HepG2 (cell line): ENCODE measurements around the gene OSBPL2. TPM values are rescaled to one million over a fixed set of nuclear protein-coding genes. Genes with fewer than 3 reads are reported as not detected.

Source experiments
- ATF5 ChIP-seq: sonication (generic); formaldehyde crosslinking; IDR thresholded peaks from 2 replicates; pipeline ENCODE4 v1.4.0; 2020; ENCODE audit warnings: mild to moderate bottlenecking, low read depth, missing genetic modification reagents
- BCL3 ChIP-seq: sonication (generic); formaldehyde crosslinking; IDR thresholded peaks from 2 replicates; pipeline ENCODE4 v1.5.1; 2020; ENCODE audit warnings: mild to moderate bottlenecking, missing genetic modification reagents, moderate library complexity
- HINFP ChIP-seq: sonication (generic); formaldehyde crosslinking; IDR thresholded peaks from 2 replicates; pipeline ENCODE4 v1.4.0; 2020; ENCODE audit warnings: low read depth, mild to moderate bottlenecking, missing genetic modification reagents
- HOXA5 ChIP-seq: sonication (generic); formaldehyde crosslinking; IDR thresholded peaks from 2 replicates; pipeline ENCODE4 v1.4.0; 2020; ENCODE audit warnings: missing genetic modification reagents
- KDM2A ChIP-seq: sonication (generic); formaldehyde crosslinking; IDR thresholded peaks from 2 replicates; pipeline ENCODE4 v1.4.0; 2020; ENCODE audit warnings: low read depth, missing genetic modification reagents, borderline replicate concordance
- KDM3A ChIP-seq: IDR thresholded peaks from 2 replicates; pipeline ENCODE4 v1.6.1; 2018; ENCODE audit warnings: low read depth, missing compliant biosample characterization
- MAZ ChIP-seq, 2 experiments: sonication (generic) in 1 of 2; formaldehyde crosslinking in 1 of 2; IDR thresholded peaks; 2 replicates each; pipeline versions ENCODE4 v1.5.0 to v1.6.1; 2012 to 2020; ENCODE audit warnings: low read depth in 2 of 2, mild to moderate bottlenecking in 2 of 2, borderline replicate concordance in 1 of 2, improper control_type of control experiment in 1 of 2, low read length in 1 of 2, missing genetic modification reagents in 1 of 2, moderate library complexity in 1 of 2
- PBX3 ChIP-seq: sonication (generic); formaldehyde crosslinking; IDR thresholded peaks from 2 replicates; pipeline ENCODE4 v1.8.1; 2023; ENCODE audit warnings: missing genetic modification reagents, inconsistent platforms, borderline replicate concordance
- POLR2A ChIP-seq, 2 experiments: IDR thresholded peaks; 2 replicates each; pipeline ENCODE4 v1.6.1; 2011; ENCODE audit warnings: low read depth in 2 of 2, low read length in 2 of 2, mild to moderate bottlenecking in 1 of 2, moderate library complexity in 1 of 2; ENCODE audit not compliant: insufficient read depth in 1 of 2
- SIX4 ChIP-seq: sonication (generic); formaldehyde crosslinking; IDR thresholded peaks from 2 replicates; pipeline ENCODE4 v1.4.0; 2020; ENCODE audit warnings: missing genetic modification reagents
- SOX6 ChIP-seq, 2 experiments: fragments of 450-650 bp in 1 of 2; sonication (generic) in 1 of 2; formaldehyde crosslinking in 1 of 2; IDR thresholded peaks; 2 replicates each; pipeline versions ENCODE4 v1.4.0 to v1.6.1; 2017 to 2020; ENCODE audit warnings: antibody characterized with exemption in 1 of 2, mild to moderate bottlenecking in 1 of 2, missing genetic modification reagents in 1 of 2
- TBL1XR1 ChIP-seq: fragments of 150-350 bp; IDR thresholded peaks from 2 replicates; pipeline ENCODE4 v1.6.1; 2014; ENCODE audit warnings: borderline replicate concordance, low read length; ENCODE audit not compliant: partially characterized antibody
- USF2 ChIP-seq, 2 experiments: sonication (generic) in 1 of 2; formaldehyde crosslinking in 1 of 2; IDR thresholded peaks; 2 replicates each; pipeline versions ENCODE4 v1.5.1 to v1.6.1; 2011 to 2020; ENCODE audit warnings: borderline replicate concordance in 1 of 2, low read depth in 1 of 2, low read length in 1 of 2, mild to moderate bottlenecking in 1 of 2, missing genetic modification reagents in 1 of 2, moderate library complexity in 1 of 2
- ZNF512B ChIP-seq: sonication (generic); formaldehyde crosslinking; IDR thresholded peaks from 2 replicates; pipeline ENCODE4 v1.5.1; 2020; ENCODE audit warnings: missing genetic modification reagents, mild to moderate bottlenecking, borderline replicate concordance
- ZNF792 ChIP-seq: IDR thresholded peaks from 2 replicates; pipeline ENCODE4 v1.6.1; 2016
- polyA plus RNA-seq, 8 experiments: library from polyadenylated mRNA; depleted of rRNA in 3 of 8; stranded (reverse) in 7 of 8; unstranded in 1 of 8; fragments of >200 nt; fragmentation: Illumina TruSeq in 4 of 8; extraction: Trizol in 4 of 8; gene quantifications; 2 replicates each; pipeline versions ENCODE4 v1.2.1 to v1.2.3, GENCODE V29; 2011 to 2016; ENCODE audit warnings: low read depth in 4 of 8, missing spikeins in 1 of 8, mixed read lengths in 1 of 8; ENCODE audit not compliant: insufficient read depth in 1 of 8
- total RNA-seq, 5 experiments: library from RNA; depleted of rRNA; stranded (reverse); fragments of >200 nt; fragmentation: Illumina TruSeq; extraction: Trizol; gene quantifications; 2 replicates each; pipeline ENCODE4 v1.2.3, GENCODE V29; 2016; ENCODE audit warnings: low read depth in 1 of 5

The OSBPL2 gene
- total and polyA plus RNA-seq, 2 of the 13 experiments (the other 11 are each of a cell fraction or from before 2014, with no cell fraction given): 18.5 to 37.4 TPM

GRCh38 chr20:62302341-62303061 is 64.2 kb downstream of the OSBPL2 start, which contains the start of gene ADRM1 (continued):
- TF ChIP-seq HINFP (CRISPR knock-in tag) (0 out of 2 replicates have a peak, but pooled peaks have one; percentile 5), KDM3A (CRISPR knock-in tag) (peak; percentile 94), ZNF512B (CRISPR knock-in tag) (no peak), USF2 (IDR thresholded peaks at IDR 0.05; ENCODE audit: low read depth, low read length) (no peak), USF2 (CRISPR knock-in tag; IDR thresholded peaks at IDR 0.05; ENCODE audit: borderline replicate concordance) (no peak), ATF5 (CRISPR knock-in tag) (no peak), POLR2A (IDR thresholded peaks at IDR 0.05; ENCODE audit: insufficient read depth in 1 of 2, low read depth in 2 of 2, low read length in 2 of 2) (peak in 1 of 2 experiments; percentile 70; a peak in 3 of 4 replicates), SOX6 (IDR thresholded peaks at IDR 0.05) (no peak), SOX6 (CRISPR knock-in tag; IDR thresholded peaks at IDR 0.05) (peak; percentile 70), ZNF792 (CRISPR knock-in tag) (peak; percentile 84), KDM2A (CRISPR knock-in tag) (peak; percentile 96), HOXA5 (peak; percentile 72), MAZ (IDR thresholded peaks at IDR 0.05; ENCODE audit: borderline replicate concordance, low read depth, low read length) (peak; percentile 93), MAZ (CRISPR knock-in tag; IDR thresholded peaks at IDR 0.05; ENCODE audit: low read depth) (peak; percentile 48), SIX4 (CRISPR knock-in tag) (peak; percentile 68; the same call in 1 of the 2 replicates), BCL3 (CRISPR knock-in tag) (peak; percentile 36; the same call in 1 of the 2 replicates), TBL1XR1 (peak; percentile 19), PBX3 (CRISPR knock-in tag) (peak; percentile 98; the same call in 1 of the 2 replicates)
